ENCODE results near the gene SLC38A6. TPM values are rescaled to one million over a fixed set of nuclear protein-coding genes. Genes with fewer than 3 reads are reported as not detected.

SLC38A6 gene
- total and polyA plus RNA-seq, 2 of the 8 experiments (the other 6 are each of a cell fraction or from before 2014, with no cell fraction given) = 8.1 to 9.8 TPM

DNA sequence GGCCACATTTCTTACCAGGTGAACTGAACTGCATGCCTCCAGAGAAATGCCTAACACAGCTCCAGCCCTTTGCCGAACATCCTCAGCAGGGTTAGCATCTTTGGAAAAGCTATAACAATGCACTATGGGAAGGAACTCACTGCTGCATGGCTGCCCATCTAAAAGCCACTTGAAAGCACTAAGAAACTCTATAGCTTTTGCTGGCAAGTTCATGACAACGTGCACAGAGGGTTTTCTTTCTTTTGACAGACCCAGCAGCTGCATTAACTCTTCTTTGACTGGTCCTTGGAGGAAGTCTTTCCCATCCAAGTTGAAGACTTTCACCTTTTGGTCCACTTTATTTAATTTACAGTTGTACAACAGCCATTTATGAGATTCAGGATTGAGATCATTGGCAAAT lies 5.5 kb upstream of the SLC38A6 start (continued):
- TF ChIP-seq JUND (IDR thresholded peaks at IDR 0.05; ENCODE audit: low read length) (no peak), TAF7 (optimal IDR thresholded peaks at IDR 0.05; ENCODE audit: borderline replicate concordance, low read depth, low read length) (no peak), SAP30 (IDR thresholded peaks at IDR 0.05; ENCODE audit: insufficient read depth, insufficient replicate concordance, low read length) (no peak), PHF8 (conservative IDR thresholded peaks at IDR 0.05; ENCODE audit: low read depth, low read length) (no peak), EP300 (IDR thresholded peaks at IDR 0.05; ENCODE audit: borderline replicate concordance in 1 of 2, low read depth in 2 of 2, low read length in 2 of 2) (no peak), TAF1 (IDR thresholded peaks at IDR 0.05; ENCODE audit: low read depth, low read length) (no peak), EGR1 (IDR thresholded peaks at IDR 0.05; ENCODE audit: borderline replicate concordance, low read depth, low read length) (no peak)
